ENCODE measurements around the gene ARAF. TPM values are rescaled to one million over a fixed set of nuclear protein-coding genes. Genes with fewer than 3 reads are reported as not detected.

Gene ARAF
- total RNA-seq, 1 donor from 2014 or later, result 75.9 TPM

DNA sequence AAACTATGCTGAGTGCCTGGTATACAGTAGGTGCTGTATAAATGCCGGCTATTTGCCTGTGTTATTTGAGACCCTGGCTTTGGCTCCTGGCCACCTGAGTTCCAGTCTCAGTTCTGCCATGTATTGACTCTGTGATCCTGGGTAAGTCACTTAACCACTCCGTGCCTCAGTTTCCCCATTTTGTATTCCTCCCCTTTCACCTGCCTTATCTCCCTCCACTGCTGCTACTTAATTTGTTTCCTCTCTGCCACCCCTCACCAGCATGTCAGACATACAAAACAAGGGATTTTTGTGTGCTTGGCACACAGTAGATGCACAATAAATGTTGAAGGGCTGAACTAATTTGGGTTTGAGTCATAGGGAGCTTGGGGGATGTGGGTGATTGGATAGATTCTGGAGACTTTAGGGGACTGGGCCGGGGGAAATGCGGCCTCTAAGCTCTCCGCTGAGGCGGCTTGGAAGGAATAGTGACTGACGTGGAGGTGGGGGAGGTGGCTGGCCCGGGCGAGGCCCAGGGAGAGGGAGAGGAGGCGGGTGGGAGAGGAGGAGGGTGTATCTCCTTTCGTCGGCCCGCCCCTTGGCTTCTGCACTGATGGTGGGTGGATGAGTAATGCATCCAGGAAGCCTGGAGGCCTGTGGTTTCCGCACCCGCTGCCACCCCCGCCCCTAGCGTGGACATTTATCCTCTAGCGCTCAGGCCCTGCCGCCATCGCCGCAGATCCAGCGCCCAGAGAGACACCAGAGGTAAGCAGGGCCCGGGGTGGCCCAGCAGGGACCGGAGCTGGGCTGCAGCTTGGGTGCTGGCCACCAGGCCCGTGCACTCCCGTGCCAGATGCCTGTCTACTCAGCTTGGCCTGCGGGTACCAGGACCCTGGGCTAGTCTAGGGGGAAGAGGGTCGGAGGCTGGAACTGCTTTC lies 21.0 kb downstream of the ARAF start, which contains the start of gene TIMP1:
TIMP1 (plus strand) TSS at position 706 of the 917 bp plus-strand sequence. CDS start 980 bp downstream, outside the sequence.
- peak within 1 kb of the TSS; percentile 67 for H3K27ac Mint-ChIP-seq
- intact Hi-C loops (cut with micrococcal nuclease), result loop anchor here (1.0 kb wide), 4 partner anchors 21 to 80 kb away; partner anchors contain the start of genes ARAF and ELK1
- no peaks in the 10 kb centered on the region for H3K9me3 Mint-ChIP-seq
- H3K36me3 Mint-ChIP-seq (ENCODE audit: low read depth), result peaks cover 4% of the 10 kb centered on the region
- peak; percentile 78 for DNase-seq (ENCODE audit: low spot score)
- peaks cover 3% of the 10 kb centered on the region for H3K27me3 Mint-ChIP-seq (ENCODE audit: insufficient read depth)
- peaks cover 46% of the 10 kb centered on the region for H3K4me1 Mint-ChIP-seq (ENCODE audit: low read depth)
- H3K4me3 Mint-ChIP-seq, result peak within 1 kb of the TSS; percentile 67

GRCh38 chrX:47583240-47583861 lies 22.3 kb downstream of the ARAF start:
- Mint-ChIP-seq H3K4me3 (peak overlapping the region; percentile 61), H3K36me3 (ENCODE audit: low read depth) (peaks cover 5% of the 10 kb centered on the region)
- intact Hi-C loops (cut with micrococcal nuclease), result no loop called here

GRCh38 chrX:47584714-47585113 lies 23.7 kb downstream of the ARAF start:
- intact Hi-C loops (cut with micrococcal nuclease), result no loop called here

More at GRCh38 chrX:47583240-47583861, 22.3 kb downstream of the ARAF start:
- peaks cover 40% of the 10 kb centered on the region for H3K4me1 Mint-ChIP-seq (ENCODE audit: low read depth)
- DNase-seq (ENCODE audit: low spot score), result no peak
- H3K9me3 Mint-ChIP-seq, result no peaks in the 10 kb centered on the region
- H3K27me3 Mint-ChIP-seq (ENCODE audit: insufficient read depth), result no peaks in the 10 kb centered on the region
- peak overlapping the region; percentile 61 for H3K27ac Mint-ChIP-seq

GRCh38 chrX:47585273-47585672 lies 24.3 kb downstream of the ARAF start:
- Mint-ChIP-seq H3K4me1 (ENCODE audit: low read depth) (peaks cover 28% of the 10 kb centered on the region), H3K9me3 (no peaks in the 10 kb centered on the region), H3K27ac (no peak overlapping the region), H3K27me3 (ENCODE audit: insufficient read depth) (no peaks in the 10 kb centered on the region), H3K36me3 (ENCODE audit: low read depth) (peaks cover 5% of the 10 kb centered on the region), H3K4me3 (no peak overlapping the region)
- no peak for DNase-seq (ENCODE audit: low spot score)
- intact Hi-C loops (cut with micrococcal nuclease), result no loop called here

More at GRCh38 chrX:47584714-47585113, 23.7 kb downstream of the ARAF start:
- peaks cover 32% of the 10 kb centered on the region for H3K4me1 Mint-ChIP-seq (ENCODE audit: low read depth)
- DNase-seq (ENCODE audit: low spot score), result no peak
- H3K9me3 Mint-ChIP-seq, result no peaks in the 10 kb centered on the region
- H3K27ac Mint-ChIP-seq, result no peak overlapping the region
- no peak overlapping the region for H3K4me3 Mint-ChIP-seq
- no peaks in the 10 kb centered on the region for H3K27me3 Mint-ChIP-seq (ENCODE audit: insufficient read depth)
- H3K36me3 Mint-ChIP-seq (ENCODE audit: low read depth), result peaks cover 5% of the 10 kb centered on the region

DNA sequence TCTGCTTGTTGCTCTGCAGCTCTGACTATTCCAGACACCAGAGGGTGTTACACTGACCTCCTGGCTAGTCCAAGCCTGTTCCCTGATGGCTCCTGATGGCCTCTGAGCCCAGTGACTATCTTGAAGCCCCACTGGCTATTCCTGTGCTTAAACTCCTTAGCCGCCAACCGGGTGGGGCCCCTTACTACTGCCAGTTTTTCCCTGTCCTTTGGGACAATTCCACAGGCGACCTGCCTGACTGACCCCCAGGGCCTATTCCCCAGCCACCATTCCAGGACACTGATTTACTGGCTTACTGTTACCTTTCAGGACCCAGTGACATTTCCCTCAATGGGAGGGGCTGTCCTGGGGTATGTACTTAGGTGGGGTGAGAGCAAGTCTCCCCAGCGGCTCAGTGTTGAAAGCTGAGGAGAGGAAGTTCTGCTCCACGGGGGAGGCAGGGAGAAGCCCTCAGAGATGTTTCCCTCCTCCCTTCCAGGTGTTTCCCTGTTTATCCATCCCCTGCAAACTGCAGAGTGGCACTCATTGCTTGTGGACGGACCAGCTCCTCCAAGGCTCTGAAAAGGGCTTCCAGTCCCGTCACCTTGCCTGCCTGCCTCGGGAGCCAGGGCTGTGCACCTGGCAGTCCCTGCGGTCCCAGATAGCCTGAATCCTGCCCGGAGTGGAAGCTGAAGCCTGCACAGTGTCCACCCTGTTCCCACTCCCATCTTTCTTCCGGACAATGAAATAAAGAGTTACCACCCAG lies 25.2 kb downstream of the ARAF start:
- no peaks in the 10 kb centered on the region for H3K27me3 Mint-ChIP-seq (ENCODE audit: insufficient read depth)
- intact Hi-C loops (cut with micrococcal nuclease), result no loop called here
- peaks cover 24% of the 10 kb centered on the region for H3K4me1 Mint-ChIP-seq (ENCODE audit: low read depth)
- no peak for DNase-seq (ENCODE audit: low spot score)
- H3K27ac Mint-ChIP-seq, result no peak overlapping the region
- H3K9me3 Mint-ChIP-seq, result no peaks in the 10 kb centered on the region
- peaks cover 5% of the 10 kb centered on the region for H3K36me3 Mint-ChIP-seq (ENCODE audit: low read depth)
- no peak overlapping the region for H3K4me3 Mint-ChIP-seq

DNA sequence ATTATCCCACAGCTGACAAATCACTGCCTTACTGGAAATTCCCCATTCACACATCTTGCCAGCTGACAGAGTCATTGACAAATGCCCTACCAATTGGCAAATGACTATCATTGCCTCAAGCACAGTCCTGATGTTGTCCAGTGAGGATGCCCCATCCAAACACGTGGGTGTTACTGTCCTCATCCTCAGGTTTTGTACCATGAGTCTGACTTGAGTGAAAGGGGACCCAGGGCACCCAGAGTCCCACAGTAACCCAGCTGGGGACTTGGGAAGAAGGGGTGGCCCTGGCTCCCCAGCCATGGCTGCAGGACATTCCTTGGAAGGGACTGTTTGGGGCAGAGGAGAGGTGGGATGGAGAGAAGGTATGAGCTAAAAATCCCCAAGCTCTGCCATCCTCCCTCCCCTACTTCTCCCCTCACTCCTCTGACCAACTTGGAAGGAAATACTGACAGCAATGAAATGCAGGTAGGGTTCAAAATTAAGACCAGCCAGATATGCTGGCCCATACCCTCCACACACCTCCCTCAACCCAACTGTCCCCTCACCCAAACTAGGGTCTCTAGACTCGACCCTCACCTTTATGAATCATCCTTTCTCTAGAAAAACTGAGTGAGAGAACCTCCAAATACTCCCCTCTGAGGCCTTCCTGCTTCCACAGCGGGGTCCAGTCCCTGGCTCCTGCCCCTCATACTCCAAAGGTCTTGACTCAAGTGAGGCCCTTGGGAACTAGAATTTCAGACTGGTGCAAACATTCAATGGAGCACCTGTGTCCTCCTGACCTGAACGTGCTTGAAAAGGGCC lies 26.3 kb downstream of the ARAF start:
- no peak overlapping the region for H3K27ac Mint-ChIP-seq
- H3K36me3 Mint-ChIP-seq (ENCODE audit: low read depth), result peaks cover 5% of the 10 kb centered on the region
- H3K4me3 Mint-ChIP-seq, result no peak overlapping the region
- DNase-seq (ENCODE audit: low spot score), result no peak
- no peaks in the 10 kb centered on the region for H3K27me3 Mint-ChIP-seq (ENCODE audit: insufficient read depth)
- intact Hi-C loops (cut with micrococcal nuclease), result no loop called here
- H3K9me3 Mint-ChIP-seq, result no peaks in the 10 kb centered on the region
- H3K4me1 Mint-ChIP-seq (ENCODE audit: low read depth), result peaks cover 15% of the 10 kb centered on the region

DNA sequence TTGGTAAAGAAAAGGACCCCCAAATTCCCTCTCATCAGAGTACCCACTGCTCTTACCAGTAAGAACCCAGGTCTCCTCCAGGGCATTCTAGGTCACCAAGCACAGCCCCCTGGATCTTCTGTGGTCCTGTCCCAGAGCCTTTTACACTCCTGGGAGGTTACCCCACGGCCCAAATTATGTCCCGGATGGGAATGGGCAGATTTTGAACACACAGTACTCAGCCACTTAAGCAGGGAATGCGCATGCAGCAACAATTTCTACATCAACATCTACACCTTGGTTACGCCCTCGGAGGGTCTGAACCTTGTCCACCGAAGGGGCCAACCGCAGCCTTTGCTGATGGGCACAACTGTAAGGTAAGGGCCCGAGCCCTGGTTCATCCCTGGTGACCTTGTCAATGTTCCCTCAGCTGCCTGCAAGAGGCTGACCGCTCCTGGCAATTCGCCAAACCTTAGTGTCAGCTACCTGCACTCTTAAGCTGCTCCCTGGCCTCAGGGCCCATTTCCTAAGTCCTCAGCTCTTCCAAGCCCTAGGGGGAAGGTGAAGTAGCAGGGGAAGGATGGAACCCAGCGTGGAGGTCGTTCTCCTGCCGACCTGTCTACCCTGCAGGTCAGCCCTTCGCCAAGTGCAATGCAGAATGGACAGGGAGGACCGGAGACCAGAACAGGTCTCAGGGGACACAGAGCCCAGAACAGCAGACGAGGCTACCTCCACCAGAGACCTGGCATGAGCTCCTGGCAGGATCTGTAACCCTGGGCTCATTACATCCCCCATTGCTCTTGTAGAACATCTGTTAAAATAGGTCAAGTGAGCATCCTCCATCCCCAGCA lies 27.1 kb downstream of the ARAF start:
- H3K9me3 Mint-ChIP-seq, result no peaks in the 10 kb centered on the region
- no peaks in the 10 kb centered on the region for H3K27me3 Mint-ChIP-seq (ENCODE audit: insufficient read depth)
- H3K4me1 Mint-ChIP-seq (ENCODE audit: low read depth), result peaks cover 11% of the 10 kb centered on the region
- H3K27ac Mint-ChIP-seq, result no peak overlapping the region
- peaks cover 5% of the 10 kb centered on the region for H3K36me3 Mint-ChIP-seq (ENCODE audit: low read depth)
- no peak overlapping the region for H3K4me3 Mint-ChIP-seq
- DNase-seq (ENCODE audit: low spot score), result no peak
- intact Hi-C loops (cut with micrococcal nuclease), result no loop called here

GRCh38 chrX:47590984-47591383 lies 30.0 kb downstream of the ARAF start:
- peaks cover 4% of the 10 kb centered on the region for H3K9me3 Mint-ChIP-seq
- DNase-seq (ENCODE audit: low spot score), result no peak
- no peaks in the 10 kb centered on the region for H3K27me3 Mint-ChIP-seq (ENCODE audit: insufficient read depth)
- H3K27ac Mint-ChIP-seq, result no peak overlapping the region
- intact Hi-C loops (cut with micrococcal nuclease), result no loop called here
- H3K36me3 Mint-ChIP-seq (ENCODE audit: low read depth), result peaks cover 4% of the 10 kb centered on the region
- peaks cover 5% of the 10 kb centered on the region for H3K4me1 Mint-ChIP-seq (ENCODE audit: low read depth)
- no peak overlapping the region for H3K4me3 Mint-ChIP-seq

GRCh38 chrX:47593522-47593921 lies 32.5 kb downstream of the ARAF start:
- peaks cover 12% of the 10 kb centered on the region for H3K4me1 Mint-ChIP-seq (ENCODE audit: low read depth)
- no peaks in the 10 kb centered on the region for H3K27me3 Mint-ChIP-seq (ENCODE audit: insufficient read depth)
- H3K36me3 Mint-ChIP-seq (ENCODE audit: low read depth), result peaks cover 9% of the 10 kb centered on the region
- H3K9me3 Mint-ChIP-seq, result peaks cover 18% of the 10 kb centered on the region
- H3K27ac Mint-ChIP-seq, result no peak overlapping the region
- intact Hi-C loops (cut with micrococcal nuclease), result no loop called here
- H3K4me3 Mint-ChIP-seq, result no peak overlapping the region
- no peak for DNase-seq (ENCODE audit: low spot score)

DNA sequence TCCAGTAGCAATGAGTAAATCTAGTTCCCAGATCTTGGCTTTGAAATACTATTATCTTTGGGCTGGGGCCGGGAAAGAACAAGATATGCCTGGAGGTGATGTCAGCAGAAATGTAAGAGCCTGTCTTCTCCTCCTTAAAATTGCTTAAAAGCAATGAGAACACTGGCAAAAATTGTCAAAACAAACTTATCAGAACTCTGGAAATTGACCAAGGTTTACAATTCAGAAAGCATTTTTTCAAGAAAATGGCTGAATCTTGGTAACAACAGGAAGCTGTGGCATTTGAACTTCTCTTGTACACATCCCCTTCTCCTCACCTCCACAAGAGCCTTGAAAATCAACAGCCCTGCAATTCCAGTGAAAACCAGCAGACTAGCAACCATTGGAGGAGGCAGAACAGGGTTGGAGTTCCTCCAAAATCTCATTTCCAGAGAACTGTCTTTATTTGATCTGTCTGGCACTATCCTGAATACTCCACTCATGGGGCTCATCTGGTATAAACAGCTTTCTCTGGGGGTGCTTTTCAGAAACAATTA lies 34.8 kb downstream of the ARAF start:
- Mint-ChIP-seq H3K4me1 (ENCODE audit: low read depth) (peaks cover 12% of the 10 kb centered on the region), H3K27me3 (ENCODE audit: insufficient read depth) (no peaks in the 10 kb centered on the region), H3K27ac (peak overlapping the region; percentile 58), H3K9me3 (peaks cover 18% of the 10 kb centered on the region), H3K4me3 (no peak overlapping the region), H3K36me3 (ENCODE audit: low read depth) (peaks cover 9% of the 10 kb centered on the region)
- intact Hi-C loops (cut with micrococcal nuclease), result no loop called here
- DNase-seq (ENCODE audit: low spot score), result no peak

DNA sequence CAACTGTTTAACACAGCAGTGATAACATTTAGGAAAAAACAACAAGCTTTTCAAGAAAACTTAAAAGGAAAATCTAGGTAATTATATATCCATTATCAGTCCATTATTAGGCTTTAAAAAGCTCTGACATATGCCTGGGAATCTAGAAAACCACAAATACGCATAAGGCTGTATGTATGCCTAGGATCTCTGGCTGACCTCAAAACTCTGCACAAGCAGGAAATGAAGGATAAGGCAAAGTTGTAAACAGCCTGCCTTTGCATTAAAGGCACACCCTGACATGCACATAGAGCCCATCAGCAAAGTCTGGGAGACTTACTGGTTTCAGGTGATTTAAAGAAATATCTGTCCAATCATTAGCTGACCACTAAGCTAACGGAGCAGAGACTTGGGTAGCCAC lies 35.3 kb downstream of the ARAF start:
- intact Hi-C loops (cut with micrococcal nuclease), result no loop called here
- H3K27me3 Mint-ChIP-seq (ENCODE audit: insufficient read depth), result no peaks in the 10 kb centered on the region
- H3K36me3 Mint-ChIP-seq (ENCODE audit: low read depth), result peaks cover 9% of the 10 kb centered on the region
- no peak for DNase-seq (ENCODE audit: low spot score)
- no peak overlapping the region for H3K4me3 Mint-ChIP-seq
- H3K9me3 Mint-ChIP-seq, result peaks cover 18% of the 10 kb centered on the region
- H3K27ac Mint-ChIP-seq, result peak overlapping the region; percentile 58
- peaks cover 12% of the 10 kb centered on the region for H3K4me1 Mint-ChIP-seq (ENCODE audit: low read depth)

All from activated T-helper 1 cell treated with anti-CD3 and anti-CD28 coated beads, Interleukin-12 subunit alpha, Interleukin-12 subunit beta, Interleukin-2, Interleukin-4 antibody, amounts not matched to agents 30 ng/mL and 10 ng/mL and 1 ng/mL, durations not matched to agents 14 hours and 24 hours and 36 hours (primary cell).